Rectal smooth muscle tissue (tissue), 1 donor: Measurements from ENCODE around the gene PDE2A.
"Not testable (repeated sequence)": the region's sequence is repeated elsewhere in the genome, so short reads cannot be mapped to it uniquely, and the experiment has no call there.

Source experiments
- H3K27ac ChIP-seq: one replicate; pipeline ENCODE4 v1.7.0; 2013; ENCODE audit warnings: low read depth, low read length, inconsistent platforms
- H3K27me3 ChIP-seq: one replicate; pipeline ENCODE4 v1.7.0; 2013; ENCODE audit warnings: low read length; ENCODE audit not compliant: control insufficient read depth, insufficient read depth
- H3K36me3 ChIP-seq: one replicate; pipeline ENCODE4 v1.7.0; 2013; ENCODE audit warnings: low read length; ENCODE audit not compliant: control insufficient read depth, insufficient read depth
- H3K4me1 ChIP-seq: one replicate; pipeline ENCODE4 v1.7.0; 2013; ENCODE audit warnings: low read length; ENCODE audit not compliant: control insufficient read depth, insufficient read depth
- H3K4me3 ChIP-seq: one replicate; pipeline ENCODE4 v1.7.0; 2013; ENCODE audit warnings: low read length
- H3K9ac ChIP-seq: one replicate; pipeline ENCODE4 v1.7.0; 2013; ENCODE audit warnings: low read length

The PDE2A gene

GRCh38 chr11:72555014-72555522, 119.2 kb downstream of the PDE2A start:
- not testable (repeated sequence) for H3K36me3 ChIP-seq, H3K4me3 ChIP-seq, H3K27me3 ChIP-seq, H3K9ac ChIP-seq, H3K4me1 ChIP-seq, H3K27ac ChIP-seq

DNA sequence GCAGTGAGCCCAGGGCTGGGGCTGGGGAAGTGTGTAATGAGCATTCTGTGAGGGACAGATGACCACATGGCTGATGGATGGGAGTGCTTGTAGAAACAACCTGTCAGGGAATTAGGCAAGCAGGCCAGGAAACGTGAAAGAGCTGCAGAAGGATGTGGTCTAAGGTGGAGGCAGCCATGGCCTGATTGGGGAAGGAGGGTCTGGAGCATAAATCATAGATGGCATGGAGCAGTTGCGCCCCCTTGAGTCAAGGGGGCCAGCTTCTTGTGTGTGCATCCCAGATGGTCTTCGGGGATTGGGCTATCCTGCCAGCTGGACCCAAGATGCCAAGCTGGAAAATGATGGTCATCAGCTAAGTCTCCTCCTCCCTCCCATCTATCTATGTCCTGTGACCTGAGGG, 120.5 kb downstream of the PDE2A start:
- Histone ChIP-seq H3K27me3 (no peaks in the 10 kb centered on the region), H3K27ac (no peak overlapping the region), H3K9ac (no peak overlapping the region), H3K36me3 (no peaks in the 10 kb centered on the region), H3K4me3 (no peak overlapping the region), H3K4me1 (no peaks in the 10 kb centered on the region)

- H3K27me3 ChIP-seq, result no peaks in the 10 kb centered on the region
- no peaks in the 10 kb centered on the region for H3K36me3 ChIP-seq
- no peak overlapping the region for H3K4me3 ChIP-seq
- no peak overlapping the region for H3K9ac ChIP-seq
- H3K27ac ChIP-seq, result no peak overlapping the region
- no peaks in the 10 kb centered on the region for H3K4me1 ChIP-seq
These were observed 121.8 kb downstream of the PDE2A start for GRCh38 chr11:72552399-72552910.

DNA sequence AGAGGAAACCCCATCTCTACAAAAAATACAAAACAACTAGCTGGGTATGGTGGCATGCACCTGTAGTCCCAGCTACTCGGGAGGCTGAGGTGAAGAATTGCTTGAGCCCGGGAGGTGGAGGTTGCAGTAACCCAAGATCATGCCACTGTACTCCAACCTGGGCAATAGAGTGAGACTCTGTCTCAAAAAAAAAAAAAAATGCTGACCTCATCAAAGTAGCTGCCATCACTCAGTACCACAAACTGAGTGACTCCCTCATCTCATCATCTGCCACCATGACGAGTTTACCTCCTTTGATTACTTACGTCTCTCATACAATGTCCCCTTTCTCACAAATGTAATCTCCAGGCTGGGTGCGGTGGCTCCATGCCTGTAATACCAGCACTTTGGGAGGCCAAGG, 122.7 kb downstream of the PDE2A start:
- Histone ChIP-seq H3K36me3 (no peaks in the 10 kb centered on the region), H3K4me3 (no peak overlapping the region), H3K4me1 (no peaks in the 10 kb centered on the region), H3K9ac (no peak overlapping the region), H3K27me3 (no peaks in the 10 kb centered on the region), H3K27ac (no peak overlapping the region)

DNA sequence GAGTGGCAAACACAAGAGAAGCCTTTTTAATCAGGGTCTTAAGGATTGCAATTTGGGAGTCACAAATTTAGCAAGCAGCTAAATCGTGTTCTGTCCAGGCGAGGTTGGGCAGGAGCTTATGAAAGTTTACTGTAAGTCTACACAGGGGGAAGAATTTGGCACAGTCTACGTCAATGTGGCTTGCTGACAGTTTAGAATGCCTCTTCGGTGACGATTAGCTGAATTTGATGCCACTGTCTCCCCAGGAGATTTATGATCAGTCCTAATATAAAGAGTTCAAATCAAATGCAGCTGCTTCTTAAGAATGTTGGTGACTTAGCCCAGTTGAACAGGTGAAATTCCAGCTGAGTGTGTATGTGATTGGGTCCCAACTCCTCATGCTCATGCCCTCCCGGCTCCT, 125.8 kb downstream of the PDE2A start:
- H3K27ac ChIP-seq, result no peak overlapping the region
- no peak overlapping the region for H3K9ac ChIP-seq
- H3K36me3 ChIP-seq, result no peaks in the 10 kb centered on the region
- no peak overlapping the region for H3K4me3 ChIP-seq
- no peaks in the 10 kb centered on the region for H3K27me3 ChIP-seq
- H3K4me1 ChIP-seq, result no peaks in the 10 kb centered on the region

DNA sequence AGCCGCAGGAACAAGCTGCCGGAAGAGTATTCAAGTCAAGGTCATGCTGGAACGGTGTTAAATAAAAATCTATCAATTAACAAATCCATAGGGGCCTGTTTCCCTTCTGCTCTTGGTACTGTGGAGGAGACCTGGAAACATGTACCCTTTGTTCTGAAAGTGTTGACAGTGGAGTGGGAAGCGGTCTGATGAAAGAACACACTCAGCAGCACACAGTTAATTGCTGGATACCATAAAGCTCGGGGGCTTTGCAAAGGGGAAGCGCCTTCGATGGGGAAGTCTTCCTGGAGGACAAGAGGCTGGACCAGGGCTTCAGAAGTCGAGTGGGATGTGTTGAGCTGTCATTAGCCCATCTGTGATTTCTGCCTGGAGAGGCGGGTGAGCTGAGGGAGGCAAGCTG, 127.4 kb downstream of the PDE2A start:
- Histone ChIP-seq H3K4me1 (no peaks in the 10 kb centered on the region), H3K36me3 (no peaks in the 10 kb centered on the region), H3K4me3 (no peak overlapping the region)

DNA sequence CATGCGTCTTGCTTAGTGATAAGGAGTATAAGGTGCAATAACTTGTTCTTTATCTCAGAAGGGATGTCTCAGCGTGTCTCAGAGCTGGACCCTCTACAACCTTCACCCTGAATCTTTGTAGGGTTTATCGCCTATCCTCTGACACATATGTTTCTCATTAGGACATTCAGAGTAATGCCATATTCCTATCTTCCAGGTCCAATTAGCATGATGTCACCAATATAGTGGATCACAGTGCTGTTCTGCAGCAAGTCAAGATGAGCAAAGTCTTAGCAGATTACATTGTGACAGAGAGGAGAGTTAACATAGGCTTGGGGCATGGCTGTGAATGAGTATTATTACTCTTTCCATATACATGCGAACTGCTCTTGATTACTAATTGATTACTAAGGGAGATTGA, 129.6 kb downstream of the PDE2A start:
- no peak overlapping the region for H3K27ac ChIP-seq
- H3K4me3 ChIP-seq, result no peak overlapping the region
- no peaks in the 10 kb centered on the region for H3K27me3 ChIP-seq
- no peak overlapping the region for H3K9ac ChIP-seq
- no peaks in the 10 kb centered on the region for H3K36me3 ChIP-seq
- no peaks in the 10 kb centered on the region for H3K4me1 ChIP-seq

More for the DNA sequence above, 127.4 kb downstream of the PDE2A start:
- Histone ChIP-seq H3K27ac (no peak overlapping the region), H3K9ac (no peak overlapping the region), H3K27me3 (no peaks in the 10 kb centered on the region)

DNA sequence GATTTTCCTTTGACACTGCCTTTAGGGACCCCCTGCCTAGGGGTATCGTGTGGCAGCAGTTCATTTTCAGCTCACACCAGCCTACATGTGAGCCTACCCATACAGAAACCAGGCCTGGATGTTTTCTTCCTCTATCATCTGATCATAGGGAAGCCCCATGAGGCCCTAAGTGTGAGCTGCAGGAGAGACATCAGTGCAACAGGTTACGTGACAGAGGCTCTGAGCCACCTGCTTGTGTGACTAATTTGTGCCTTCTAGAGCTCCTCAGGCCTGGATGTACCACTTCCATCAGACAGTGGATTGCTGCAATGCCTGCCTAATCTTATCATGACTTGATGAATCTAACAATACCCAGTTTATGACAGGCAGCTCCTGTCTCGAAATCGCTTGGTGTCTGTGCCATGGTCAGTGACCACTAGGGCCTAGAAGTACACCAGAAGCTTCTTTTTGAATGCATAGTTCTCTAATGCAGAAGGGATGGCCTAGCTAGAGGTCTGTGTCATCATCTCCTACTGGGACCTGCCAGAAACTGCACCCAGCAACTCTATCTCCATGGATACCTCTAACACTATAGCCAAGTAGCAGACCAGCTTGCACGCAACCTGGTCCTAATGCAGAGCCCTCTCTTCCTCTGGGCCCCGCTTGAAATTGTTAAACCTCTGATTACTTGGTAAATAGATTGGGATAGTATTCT, 130.2 kb downstream of the PDE2A start:
- Histone ChIP-seq H3K9ac (no peak overlapping the region), H3K36me3 (no peaks in the 10 kb centered on the region), H3K4me3 (no peak overlapping the region), H3K4me1 (no peaks in the 10 kb centered on the region), H3K27me3 (no peaks in the 10 kb centered on the region), H3K27ac (no peak overlapping the region)

DNA sequence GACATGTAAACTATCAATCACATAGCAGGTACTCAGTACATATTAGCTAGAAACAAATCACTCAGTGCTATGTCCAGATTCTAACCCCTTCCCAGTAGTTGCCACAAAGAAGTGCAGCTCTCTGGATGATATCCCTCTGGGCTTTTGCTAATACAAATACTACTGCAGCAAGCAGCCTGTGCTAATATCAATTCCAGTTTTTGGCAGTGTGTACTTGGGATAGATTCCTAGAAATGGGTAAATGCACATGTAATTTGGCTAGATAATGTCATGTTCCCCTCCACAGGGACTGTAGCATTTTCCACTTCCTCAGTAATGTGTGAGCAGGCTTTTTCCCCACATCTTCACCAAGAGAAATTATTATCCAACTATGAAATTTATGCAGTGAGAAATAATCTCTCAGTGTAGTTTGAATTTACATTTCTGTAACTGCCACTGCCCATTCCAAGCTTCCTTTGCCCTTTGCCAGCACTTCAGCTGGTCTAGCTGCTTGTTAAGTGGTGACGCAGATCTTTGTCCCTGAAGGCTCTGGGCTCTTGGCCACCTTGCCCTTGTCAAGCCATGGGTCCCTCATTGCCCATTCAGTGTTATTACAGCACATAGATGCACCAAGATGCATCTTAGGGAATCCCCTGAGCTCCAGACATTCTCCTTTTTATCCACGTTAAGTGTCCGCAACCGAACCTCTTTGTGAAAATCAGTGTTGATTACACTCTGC, 132.8 kb downstream of the PDE2A start:
- no peak overlapping the region for H3K27ac ChIP-seq
- no peak overlapping the region for H3K9ac ChIP-seq
- no peak overlapping the region for H3K4me3 ChIP-seq
- H3K36me3 ChIP-seq, result no peaks in the 10 kb centered on the region
- no peaks in the 10 kb centered on the region for H3K4me1 ChIP-seq
- no peaks in the 10 kb centered on the region for H3K27me3 ChIP-seq

DNA sequence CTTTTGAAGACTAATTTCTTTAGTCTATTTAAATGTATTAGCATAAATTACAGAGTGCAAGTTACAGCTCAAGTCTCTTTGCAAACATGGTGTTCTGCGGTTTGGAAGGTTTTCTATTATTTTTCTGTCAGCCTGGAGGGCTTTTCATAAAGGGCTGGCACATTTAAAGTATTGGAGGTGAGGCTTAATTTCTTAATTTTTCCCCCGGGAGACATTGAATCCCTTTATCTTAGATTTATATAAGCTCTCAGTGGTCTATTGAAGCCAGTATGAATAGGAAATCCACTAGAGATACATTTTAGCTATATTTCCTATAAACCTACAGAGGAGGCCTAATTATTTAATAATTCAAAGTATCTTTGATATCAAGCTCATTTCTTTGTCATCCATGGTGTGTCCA, 137.2 kb downstream of the PDE2A start:
- H3K27me3 ChIP-seq, result no peaks in the 10 kb centered on the region
- H3K27ac ChIP-seq, result no peak overlapping the region
- no peaks in the 10 kb centered on the region for H3K4me1 ChIP-seq
- H3K4me3 ChIP-seq, result no peak overlapping the region
- no peaks in the 10 kb centered on the region for H3K36me3 ChIP-seq
- no peak overlapping the region for H3K9ac ChIP-seq

- Histone ChIP-seq H3K36me3 (no peaks in the 10 kb centered on the region), H3K9ac (no peak overlapping the region), H3K4me1 (no peaks in the 10 kb centered on the region), H3K27ac (no peak overlapping the region), H3K4me3 (no peak overlapping the region), H3K27me3 (no peaks in the 10 kb centered on the region)
These were observed 139.1 kb downstream of the PDE2A start for GRCh38 chr11:72535194-72535547.

DNA sequence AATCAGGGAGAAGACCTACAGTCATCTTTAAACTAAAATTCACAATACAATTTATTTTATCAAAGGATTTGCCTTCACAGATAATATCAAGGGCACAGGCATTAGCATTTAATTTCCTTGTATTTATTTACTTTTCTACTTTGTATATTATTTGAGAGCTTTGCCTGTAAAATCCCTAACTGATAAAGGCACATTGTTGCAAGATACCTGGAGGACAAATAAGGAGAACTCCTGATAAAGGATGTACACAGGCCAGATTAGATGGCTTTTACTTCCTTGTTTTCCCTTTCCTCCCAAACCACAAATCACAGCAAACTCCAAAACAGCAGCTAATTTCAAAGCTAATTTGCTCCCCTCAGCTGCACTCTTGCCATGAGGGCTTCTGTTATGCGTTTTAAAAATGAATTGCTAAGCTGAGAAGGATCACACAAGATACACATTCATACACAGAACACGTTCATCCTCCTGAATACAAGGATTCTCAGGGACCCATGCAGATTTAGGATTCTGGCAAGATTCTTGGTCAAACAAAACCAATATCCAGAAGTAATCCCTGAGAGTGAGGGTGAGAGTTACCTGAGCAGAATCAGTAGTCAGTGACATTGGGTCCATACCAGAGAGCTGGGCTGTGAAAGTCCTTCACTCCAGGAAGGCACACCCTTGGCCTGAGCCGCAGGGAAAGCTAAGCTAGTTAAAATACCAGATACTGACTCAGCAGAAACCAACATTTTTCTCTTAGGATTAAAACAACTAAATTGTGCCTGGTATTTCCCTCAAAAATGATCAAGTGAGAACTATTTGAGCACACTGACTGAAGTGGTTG, 139.6 kb downstream of the PDE2A start:
- H3K27ac ChIP-seq, result no peak overlapping the region
- no peak overlapping the region for H3K4me3 ChIP-seq
- H3K36me3 ChIP-seq, result no peaks in the 10 kb centered on the region
- H3K9ac ChIP-seq, result no peak overlapping the region
- H3K4me1 ChIP-seq, result no peaks in the 10 kb centered on the region
- no peaks in the 10 kb centered on the region for H3K27me3 ChIP-seq
